ENCODE measurements around the gene SLC29A3. TPM values are rescaled to one million over a fixed set of nuclear protein-coding genes. Genes with fewer than 3 reads are reported as not detected.
A peak's percentile ranks its signal among the peaks of the same experiment; 100 is the strongest.

SLC29A3 gene
- total RNA-seq, 1 experiment from 2014 or later, result 35.7 TPM

- no TSS peak for BruUV-seq (replicated peaks)
- Histone ChIP-seq H3K36me3 (ENCODE audit: low read depth) (no peaks in the 10 kb centered on the region), H4K20me1 (ENCODE audit: insufficient read depth) (no peaks in the 10 kb centered on the region), H3K4me3 (no peak overlapping the region), H3F3A (ENCODE audit: insufficient read depth, low read depth) (peaks cover 32% of the 10 kb centered on the region), H3K27ac (no peak overlapping the region), H3K27me3 (ENCODE audit: insufficient read depth, low read depth) (no peaks in the 10 kb centered on the region), H2AFZ (no peak overlapping the region), H3K4me2 (no peak overlapping the region), H3K79me2 (ENCODE audit: low read depth) (no peaks in the 10 kb centered on the region), H3K9me3 (ENCODE audit: insufficient read depth, low read depth) (no peaks in the 10 kb centered on the region), H3K9me2 (ENCODE audit: insufficient read depth) (no peaks in the 10 kb centered on the region), H3K4me1 (replicated peaks; ENCODE audit: insufficient read depth) (peaks cover 29% of the 10 kb centered on the region)
- ChIA-PET CTCF (interaction anchor here (0.6 kb wide), 3 partner anchors 33 to 298 kb away, joined by 3 to 22 read pairs (median 3); no protein-coding TSS in a partner anchor), POLR2A (ENCODE audit: unreplicated experiment) (no interaction called here)
- TF ChIP-seq EZH2 (IDR thresholded peaks at IDR 0.05; ENCODE audit: low read depth) (no peak), CTCF (conservative IDR thresholded peaks at IDR 0.05) (no peak)
- intact Hi-C loops (cut with micrococcal nuclease; ENCODE audit: unreplicated experiment), result no loop called here
- DNase-seq, result no peak
These were observed 42.5 kb downstream of the SLC29A3 start for GRCh38 chr10:71361581-71361980.

GRCh38 chr10:71362141-71362540, 43.1 kb downstream of the SLC29A3 start:
- no peak for DNase-seq
- TF ChIP-seq CTCF (conservative IDR thresholded peaks at IDR 0.05) (no peak), EZH2 (IDR thresholded peaks at IDR 0.05; ENCODE audit: low read depth) (no peak)
- Histone ChIP-seq H2AFZ (no peak overlapping the region), H3K36me3 (ENCODE audit: low read depth) (no peaks in the 10 kb centered on the region), H3K4me1 (replicated peaks; ENCODE audit: insufficient read depth) (peaks cover 34% of the 10 kb centered on the region), H3K4me3 (no peak overlapping the region), H3K4me2 (no peak overlapping the region), H4K20me1 (ENCODE audit: insufficient read depth) (no peaks in the 10 kb centered on the region), H3F3A (ENCODE audit: insufficient read depth, low read depth) (peaks cover 37% of the 10 kb centered on the region), H3K9me2 (ENCODE audit: insufficient read depth) (no peaks in the 10 kb centered on the region), H3K27ac (no peak overlapping the region), H3K79me2 (ENCODE audit: low read depth) (no peaks in the 10 kb centered on the region), H3K27me3 (ENCODE audit: insufficient read depth, low read depth) (no peaks in the 10 kb centered on the region), H3K9me3 (ENCODE audit: insufficient read depth, low read depth) (no peaks in the 10 kb centered on the region)
- ChIA-PET POLR2A (ENCODE audit: unreplicated experiment) (no interaction called here), CTCF (no interaction called here)
- BruUV-seq (replicated peaks), result no TSS peak
- intact Hi-C loops (cut with micrococcal nuclease; ENCODE audit: unreplicated experiment), result no loop called here

- no TSS peak for BruUV-seq (replicated peaks)
- Histone ChIP-seq H3K27ac (peak overlapping the region; percentile 78), H3K9me2 (ENCODE audit: insufficient read depth) (no peaks in the 10 kb centered on the region)
These were observed 44.9 kb downstream of the SLC29A3 start for GRCh38 chr10:71363936-71364335.

More at GRCh38 chr10:71363936-71364335, 44.9 kb downstream of the SLC29A3 start:
- H3K4me2 ChIP-seq, result peak overlapping the region; percentile 51
- TF ChIP-seq CTCF (conservative IDR thresholded peaks at IDR 0.05) (no peak), EZH2 (IDR thresholded peaks at IDR 0.05; ENCODE audit: low read depth) (no peak)
- H3K4me3 ChIP-seq, result peak overlapping the region; percentile 10; the same call in 1 of the 2 replicates
- H3K9me3 ChIP-seq (ENCODE audit: insufficient read depth, low read depth), result no peaks in the 10 kb centered on the region
- peak in 1 of 2 experiments; percentile 45 for DNase-seq
- peaks cover 41% of the 10 kb centered on the region for H3F3A ChIP-seq (ENCODE audit: insufficient read depth, low read depth)
- ChIA-PET CTCF (interaction anchor here (0.6 to 0.8 kb wide), 4 partner anchors 19 to 333 kb away, joined by 3 to 10 read pairs (median 3); no protein-coding TSS in a partner anchor), POLR2A (ENCODE audit: unreplicated experiment) (interaction anchor here (0.5 to 0.7 kb wide), 2 partner anchors 86 to 379 kb away, joined by 3 to 13 read pairs; no protein-coding TSS in a partner anchor)
- H3K36me3 ChIP-seq (ENCODE audit: low read depth), result no peaks in the 10 kb centered on the region
- H3K27me3 ChIP-seq (ENCODE audit: insufficient read depth, low read depth), result no peaks in the 10 kb centered on the region
- H4K20me1 ChIP-seq (ENCODE audit: insufficient read depth), result no peaks in the 10 kb centered on the region
- H3K4me1 ChIP-seq (replicated peaks; ENCODE audit: insufficient read depth), result peaks cover 42% of the 10 kb centered on the region
- no peak overlapping the region for H2AFZ ChIP-seq
- intact Hi-C loops (cut with micrococcal nuclease; ENCODE audit: unreplicated experiment), result loop anchor here (1.0 to 2.0 kb wide), 2 partner anchors 15 to 45 kb away; partner anchors contain the start of gene SLC29A3
- no peaks in the 10 kb centered on the region for H3K79me2 ChIP-seq (ENCODE audit: low read depth)
